Mesenchymal stem cell (in vitro differentiated cells and primary cell): Measurements from ENCODE around the gene GSAP. TPM values are rescaled to one million over a fixed set of nuclear protein-coding genes. Genes with fewer than 3 reads are reported as not detected.
A peak's percentile ranks its signal among the peaks of the same experiment; 100 is the strongest.
"Not testable (repeated sequence)": the region's sequence is repeated elsewhere in the genome, so short reads cannot be mapped to it uniquely, and the experiment has no call there.

Experiments used
- DNase-seq: peaks from one replicate; pipeline ENCODE4 v3.0.0-alpha.2; 2013
- H2AFZ ChIP-seq: one replicate; pipeline ENCODE4 v1.6.1; 2013; ENCODE audit warnings: low read depth, mild to moderate bottlenecking, control low read depth, inconsistent platforms, low read length, moderate library complexity
- H2AK5ac ChIP-seq: 2 replicates; pipeline ENCODE4 v1.6.1; 2013; ENCODE audit warnings: low read length, moderate library complexity, mild to moderate bottlenecking, inconsistent platforms; ENCODE audit not compliant: severe bottlenecking
- H2BK120ac ChIP-seq: one replicate; pipeline ENCODE4 v1.6.1; 2013; ENCODE audit warnings: low read depth, mild to moderate bottlenecking, inconsistent platforms, low read length, moderate library complexity
- H2BK12ac ChIP-seq, 2 experiments: one replicate each; pipeline ENCODE4 v1.6.1; 2013; ENCODE audit warnings: inconsistent platforms in 2 of 2, low read length in 2 of 2, mild to moderate bottlenecking in 2 of 2, moderate library complexity in 2 of 2, control low read depth in 1 of 2
- H2BK15ac ChIP-seq: one replicate; pipeline ENCODE4 v1.6.1; 2013; ENCODE audit warnings: mild to moderate bottlenecking, low read depth, inconsistent platforms; ENCODE audit not compliant: poor library complexity, severe bottlenecking
- H2BK5ac ChIP-seq: 2 replicates; pipeline ENCODE4 v1.6.1; 2013; ENCODE audit warnings: low read depth, mild to moderate bottlenecking, low read length, control low read depth, inconsistent platforms; ENCODE audit not compliant: poor library complexity, severe bottlenecking
- H3K14ac ChIP-seq, 2 experiments: one replicate each; pipeline ENCODE4 v1.6.1; 2013; ENCODE audit warnings: inconsistent platforms in 2 of 2, low read length in 2 of 2, control low read depth in 1 of 2, mild to moderate bottlenecking in 1 of 2, moderate library complexity in 1 of 2
- H3K18ac ChIP-seq, 2 experiments: one replicate each; pipeline ENCODE4 v1.6.1; 2013; ENCODE audit warnings: inconsistent platforms in 2 of 2, low read length in 2 of 2, control low read depth in 1 of 2, low read depth in 1 of 2, mild to moderate bottlenecking in 1 of 2
- H3K23ac ChIP-seq, 2 experiments: one replicate each; pipeline ENCODE4 v1.6.1; 2013; ENCODE audit warnings: inconsistent platforms in 2 of 2, low read length in 2 of 2, mild to moderate bottlenecking in 2 of 2, moderate library complexity in 2 of 2, control low read depth in 1 of 2
- H3K27ac ChIP-seq: 2 replicates; pipeline ENCODE4 v1.5.1; 2013; ENCODE audit warnings: mild to moderate bottlenecking, moderate library complexity, low read length, control low read depth, inconsistent platforms; ENCODE audit not compliant: poor library complexity, severe bottlenecking
- H3K27me3 ChIP-seq, 2 experiments: 2 replicates each; pipeline versions ENCODE4 v1.6.1 to v1.7.0; 2013; ENCODE audit warnings: low read length in 2 of 2, mild to moderate bottlenecking in 2 of 2, moderate library complexity in 2 of 2, control low read depth in 1 of 2, inconsistent platforms in 1 of 2; ENCODE audit not compliant: control insufficient read depth in 1 of 2, insufficient read depth in 1 of 2
- H3K36me3 ChIP-seq, 2 experiments: 2 replicates each; pipeline versions ENCODE4 v1.6.1 to v1.7.0; 2013; ENCODE audit warnings: low read length in 2 of 2, control low read depth in 1 of 2, inconsistent platforms in 1 of 2, low read depth in 1 of 2, mild to moderate bottlenecking in 1 of 2; ENCODE audit not compliant: insufficient read depth in 2 of 2, control insufficient read depth in 1 of 2
- H3K4ac ChIP-seq, 2 experiments: one replicate each; pipeline ENCODE4 v1.6.1; 2013; ENCODE audit warnings: inconsistent platforms in 2 of 2, low read length in 2 of 2, mild to moderate bottlenecking in 2 of 2, moderate library complexity in 2 of 2, control low read depth in 1 of 2, low read depth in 1 of 2
- H3K4me1 ChIP-seq: 2 replicates; pipeline ENCODE4 v1.6.1; 2013; ENCODE audit warnings: low read depth, low read length, control low read depth; ENCODE audit not compliant: control insufficient read depth, insufficient read depth
- H3K4me2 ChIP-seq: 2 replicates; pipeline ENCODE4 v1.6.1; 2013; ENCODE audit warnings: low read length, mild to moderate bottlenecking, inconsistent platforms; ENCODE audit not compliant: poor library complexity, severe bottlenecking
- H3K4me3 ChIP-seq, 2 experiments: 2 replicates each; pipeline versions ENCODE4 v1.5.1 to v1.7.0; 2013; ENCODE audit warnings: low read length in 2 of 2, mild to moderate bottlenecking in 2 of 2, control low read depth in 1 of 2, low read depth in 1 of 2; ENCODE audit not compliant: insufficient read depth in 1 of 2
- H3K79me1 ChIP-seq: replicated peaks from 2 replicates; pipeline ENCODE4 v1.6.1; 2013; ENCODE audit warnings: mild to moderate bottlenecking, control low read depth, low read length, inconsistent platforms; ENCODE audit not compliant: poor library complexity, severe bottlenecking
- H3K9ac ChIP-seq: 2 replicates; pipeline ENCODE4 v1.7.0; 2013; ENCODE audit warnings: mild to moderate bottlenecking, low read length, moderate library complexity
- H3K9me3 ChIP-seq: 2 replicates; pipeline ENCODE4 v1.7.0; 2013; ENCODE audit warnings: mild to moderate bottlenecking, low read length; ENCODE audit not compliant: control insufficient read depth
- H4K8ac ChIP-seq: one replicate; pipeline ENCODE4 v1.6.1; 2013; ENCODE audit warnings: inconsistent platforms, mild to moderate bottlenecking, low read length, moderate library complexity
- H4K91ac ChIP-seq: one replicate; pipeline ENCODE4 v1.6.1; 2013; ENCODE audit warnings: mild to moderate bottlenecking, low read length, inconsistent platforms
- WGBS: methylation state at CpG from one replicate; pipeline ENCODE4 v1.1.7; 2013; ENCODE audit warnings: mixed read lengths; 5-methylcytosine and 5-hydroxymethylcytosine counted together
- polyA plus RNA-seq, 2 experiments: library from polyadenylated mRNA; stranded (reverse); fragments of 200-250 nt; gene quantifications; one replicate each; pipeline ENCODE4 v1.2.3, GENCODE V29; 2013

GSAP gene
- polyA plus RNA-seq (2013, experiment 1 of 2) = 1.2 TPM
- 1.1 TPM for polyA plus RNA-seq (2013, experiment 2 of 2)

DNA sequence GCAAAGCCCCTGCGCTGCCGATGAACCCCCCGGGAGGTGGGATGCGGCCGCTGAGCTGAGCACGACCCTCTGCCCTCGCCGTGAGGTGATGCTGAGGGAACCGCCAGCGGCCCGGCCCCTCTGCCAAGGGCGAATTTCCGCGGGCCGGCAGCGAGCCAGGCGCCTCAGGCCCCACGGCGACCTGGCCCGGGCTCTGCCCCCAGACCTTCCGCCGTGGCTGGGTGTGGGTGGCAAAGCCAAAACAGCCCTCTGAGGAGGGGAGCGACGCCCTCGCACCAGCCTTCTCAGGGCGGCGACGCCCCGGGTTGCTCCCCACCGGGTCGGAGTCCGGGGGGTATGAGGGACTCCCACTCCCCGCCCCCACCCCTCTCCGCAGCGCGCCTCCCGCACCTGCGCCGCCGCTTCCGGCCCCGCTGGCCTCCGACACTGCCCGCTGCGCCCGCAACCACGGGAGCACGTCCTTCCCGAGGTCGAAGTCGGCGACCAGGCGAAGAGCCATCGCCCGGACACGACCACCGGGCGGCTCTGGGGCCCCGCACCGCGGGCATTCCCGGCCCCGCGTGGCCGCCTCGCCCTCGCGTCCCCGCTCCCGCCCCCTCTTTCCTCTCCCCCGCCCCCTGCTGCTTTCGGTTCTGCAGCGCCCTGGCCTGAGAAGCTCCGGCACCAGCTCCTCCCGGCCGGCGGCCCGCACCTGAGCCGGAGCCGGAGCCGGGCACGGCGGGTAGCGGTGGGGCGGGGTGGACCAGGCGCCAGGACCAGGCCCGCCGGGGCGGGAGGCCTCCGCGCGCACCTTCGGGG is at the start of gene GSAP:
TSS of gene GSAP (minus strand) at position 527 of the 798 bp plus-strand sequence. CDS start at position 499, 28 bp downstream.
- Histone ChIP-seq H2BK15ac (peak within 1 kb of the TSS; percentile 90), H3K9ac (peak within 1 kb of the TSS; percentile 82), H3K79me1 (no peaks in the 10 kb centered on the region), H2BK120ac (peak within 1 kb of the TSS; percentile 83), H3K9me3 (no peaks in the 10 kb centered on the region), H3K4me1 (peaks cover 15% of the 10 kb centered on the region), H3K27me3 (peaks cover 0 to 25% of the 10 kb centered on the region in 2 experiments), H3K23ac (peak within 1 kb of the TSS in 1 of 2 experiments; percentile 89), H3K36me3 (no peaks in the 10 kb centered on the region), H2AK5ac (no peak within 1 kb of the TSS), H4K8ac (peak within 1 kb of the TSS; percentile 91), H3K4me3 (peak within 1 kb of the TSS; percentile 72 to 85), H3K4me2 (peak within 1 kb of the TSS; percentile 89), H3K4ac (peak within 1 kb of the TSS; percentile 75 to 84), H3K14ac (peak within 1 kb of the TSS; percentile 36 to 91), H2BK5ac (no peak within 1 kb of the TSS), H2AFZ (peak within 1 kb of the TSS; percentile 99), H3K18ac (peak within 1 kb of the TSS; percentile 58 to 87), H4K91ac (peak within 1 kb of the TSS; percentile 95), H2BK12ac (peak within 1 kb of the TSS in 1 of 2 experiments; percentile 88), H3K27ac (no peak within 1 kb of the TSS)
- peak; percentile 43 for DNase-seq
- 1% methylated on average over 45 of the region's 93 CpGs for WGBS

- Histone ChIP-seq H2BK15ac (no peak overlapping the region), H3K27ac (no peak overlapping the region), H3K4me1 (no peaks in the 10 kb centered on the region), H3K27me3 (no peaks in the 10 kb centered on the region), H3K36me3 (no peaks in the 10 kb centered on the region), H3K4me2 (no peak overlapping the region), H3K14ac (no peak overlapping the region), H3K23ac (no peak overlapping the region), H3K9me3 (no peaks in the 10 kb centered on the region), H2BK120ac (no peak overlapping the region), H3K9ac (no peak overlapping the region), H3K4me3 (no peak overlapping the region), H3K18ac (no peak overlapping the region), H2AFZ (no peak overlapping the region), H3K79me1 (no peaks in the 10 kb centered on the region), H2AK5ac (no peak overlapping the region), H2BK5ac (no peak overlapping the region), H3K4ac (no peak overlapping the region), H2BK12ac (no peak overlapping the region), H4K8ac (no peak overlapping the region), H4K91ac (no peak overlapping the region)
- no peak for DNase-seq
- no CpG with 5 or more reads among the region's 1 CpG for WGBS
These were observed 49.1 kb upstream of the GSAP start for GRCh38 chr7:77465256-77465655.

GRCh38 chr7:77464589-77464988 is 48.4 kb upstream of the GSAP start:
- no peak overlapping the region for H3K18ac ChIP-seq
- WGBS = 95% methylated on average over 4 of the region's 4 CpGs
- H4K91ac ChIP-seq = no peak overlapping the region
- H2BK120ac ChIP-seq = no peak overlapping the region
- no peaks in the 10 kb centered on the region for H3K9me3 ChIP-seq
- no peak for DNase-seq
- no peaks in the 10 kb centered on the region for H3K36me3 ChIP-seq
- H2AK5ac ChIP-seq = no peak overlapping the region
- no peak overlapping the region for H3K4ac ChIP-seq
- no peak overlapping the region for H3K4me3 ChIP-seq
- no peak overlapping the region for H2BK12ac ChIP-seq
- no peak overlapping the region for H3K23ac ChIP-seq
- no peak overlapping the region for H4K8ac ChIP-seq
- no peak overlapping the region for H2BK5ac ChIP-seq
- H3K27ac ChIP-seq = no peak overlapping the region
- no peak overlapping the region for H3K14ac ChIP-seq
- H3K79me1 ChIP-seq = no peaks in the 10 kb centered on the region
- no peak overlapping the region for H2BK15ac ChIP-seq
- H3K4me1 ChIP-seq = no peaks in the 10 kb centered on the region
- no peaks in the 10 kb centered on the region for H3K27me3 ChIP-seq
- no peak overlapping the region for H3K4me2 ChIP-seq
- no peak overlapping the region for H3K9ac ChIP-seq
- no peak overlapping the region for H2AFZ ChIP-seq

- DNase-seq = peak; percentile 19
- H3K36me3 ChIP-seq, H3K4me2 ChIP-seq, H3K4me1 ChIP-seq, H3K9ac ChIP-seq, H2BK15ac ChIP-seq, H3K79me1 ChIP-seq, H3K27me3 ChIP-seq, H4K8ac ChIP-seq, H3K4ac ChIP-seq, H3K9me3 ChIP-seq, H2AK5ac ChIP-seq, H2AFZ ChIP-seq, H3K14ac ChIP-seq, H3K27ac ChIP-seq, H2BK5ac ChIP-seq, H3K23ac ChIP-seq, H3K4me3 ChIP-seq, H4K91ac ChIP-seq, H2BK120ac ChIP-seq, H3K18ac ChIP-seq, H2BK12ac ChIP-seq: not testable (repeated sequence)
- WGBS = 87% methylated on average over 6 of the region's 6 CpGs
These were observed 47.5 kb upstream of the GSAP start for GRCh38 chr7:77463632-77464031.
